ENCODE data around the gene NUP54.

GRCh38 chr4:76144546-76144945 lies 3.7 kb downstream of the NUP54 start:
- TF ChIP-seq CTCF (IDR thresholded peaks at IDR 0.05) (no peak), ATF3 (CRISPR knock-in tag; conservative IDR thresholded peaks at IDR 0.05) (no peak), NFYB (CRISPR knock-in tag; conservative IDR thresholded peaks at IDR 0.05; ENCODE audit: low read depth) (no peak), MAX (CRISPR knock-in tag; IDR thresholded peaks at IDR 0.05) (no peak), TEAD1 (CRISPR knock-in tag; IDR thresholded peaks at IDR 0.05) (no peak), ZNF232 (CRISPR knock-in tag; IDR thresholded peaks at IDR 0.05) (no peak)
- TF ChIP-seq, protein P1, sequence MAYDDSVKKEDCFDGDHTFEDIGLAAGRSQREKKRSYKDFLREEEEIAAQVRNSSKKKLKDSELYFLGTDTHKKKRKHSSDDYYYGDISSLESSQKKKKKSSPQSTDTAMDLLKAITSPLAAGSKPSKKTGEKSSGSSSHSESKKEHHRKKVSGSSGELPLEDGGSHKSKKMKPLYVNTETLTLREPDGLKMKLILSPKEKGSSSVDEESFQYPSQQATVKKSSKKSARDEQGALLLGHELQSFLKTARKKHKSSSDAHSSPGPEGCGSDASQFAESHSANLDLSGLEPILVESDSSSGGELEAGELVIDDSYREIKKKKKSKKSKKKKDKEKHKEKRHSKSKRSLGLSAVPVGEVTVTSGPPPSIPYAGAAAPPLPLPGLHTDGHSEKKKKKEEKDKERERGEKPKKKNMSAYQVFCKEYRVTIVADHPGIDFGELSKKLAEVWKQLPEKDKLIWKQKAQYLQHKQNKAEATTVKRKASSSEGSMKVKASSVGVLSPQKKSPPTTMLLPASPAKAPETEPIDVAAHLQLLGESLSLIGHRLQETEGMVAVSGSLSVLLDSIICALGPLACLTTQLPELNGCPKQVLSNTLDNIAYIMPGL (CRISPR knock-in tag; IDR thresholded peaks at IDR 0.05), result no peak

Data from WTC11 (cell line).